T47D (cell line): Measurements from ENCODE around the gene NMNAT1.
"Not testable (repeated sequence)": the region's sequence is repeated elsewhere in the genome, so short reads cannot be mapped to it uniquely, and the experiment has no call there.

Experiments used
- DNase-seq, 2 experiments: peaks; one replicate each; pipeline versions ENCODE4 v3.0.0 to v3.0.0-alpha.2; 2011 to 2012; ENCODE audit warnings: low read depth in 1 of 2, low spot score in 1 of 2
- JUND ChIP-seq: IDR thresholded peaks from 2 replicates; pipeline ENCODE4 v1.6.1; 2012; ENCODE audit warnings: low read depth
- in situ Hi-C: cut with HindIII; loops from 2 replicates; pipeline ENCODE4 v1.10.0; 2016; ENCODE audit warnings: low sequenced_read_pairs, low pct_unique_long_range_greater_than_20kb

Gene NMNAT1

GRCh38 chr1:10001016-10001665, 57.9 kb downstream of the NMNAT1 start:
- in situ Hi-C loops, result no loop called here
- DNase-seq, result no peak
- TF ChIP-seq JUND, result no peak

- DNase-seq, in situ Hi-C loops: not testable (repeated sequence)
These were observed 62.0 kb downstream of the NMNAT1 start for GRCh38 chr1:10005248-10005647.

- peak in 1 of 2 experiments; percentile 23 for DNase-seq
- no peak for TF ChIP-seq JUND
- in situ Hi-C loops, result no loop called here
These were observed 63.9 kb downstream of the NMNAT1 start for GRCh38 chr1:10007169-10007568.

- in situ Hi-C loops, result no loop called here
- no peak for TF ChIP-seq JUND
- no peak for DNase-seq
These were observed 70.7 kb downstream of the NMNAT1 start for GRCh38 chr1:10014016-10014415.

- no peak for TF ChIP-seq JUND
- in situ Hi-C loops, result no loop called here
- DNase-seq, result no peak
These were observed 76.3 kb downstream of the NMNAT1 start for GRCh38 chr1:10019561-10019960.

GRCh38 chr1:10020086-10020485, 76.8 kb downstream of the NMNAT1 start:
- DNase-seq, result no peak
- TF ChIP-seq JUND, result no peak
- in situ Hi-C loops, result no loop called here

GRCh38 chr1:10020678-10021077, 77.4 kb downstream of the NMNAT1 start:
- in situ Hi-C loops, result not testable (repeated sequence)

GRCh38 chr1:10021992-10022391, 78.7 kb downstream of the NMNAT1 start:
- in situ Hi-C loops, DNase-seq: not testable (repeated sequence)

More at GRCh38 chr1:10020678-10021077, 77.4 kb downstream of the NMNAT1 start:
- not testable (repeated sequence) for DNase-seq

GRCh38 chr1:10022656-10023055, 79.4 kb downstream of the NMNAT1 start:
- DNase-seq, result no peak
- in situ Hi-C loops, result no loop called here
- no peak for TF ChIP-seq JUND

GRCh38 chr1:10025354-10025753, 82.1 kb downstream of the NMNAT1 start:
- no peak for DNase-seq
- TF ChIP-seq JUND, result no peak
- in situ Hi-C loops, result no loop called here

- in situ Hi-C loops, result no loop called here
- no peak for TF ChIP-seq JUND
- no peak for DNase-seq
These were observed 83.8 kb downstream of the NMNAT1 start for GRCh38 chr1:10027027-10027426.

GRCh38 chr1:10028956-10029500, 85.8 kb downstream of the NMNAT1 start:
- DNase-seq, in situ Hi-C loops: not testable (repeated sequence)

- TF ChIP-seq JUND, result no peak
- no peak for DNase-seq
These were observed 88.2 kb downstream of the NMNAT1 start for GRCh38 chr1:10031461-10031860.

More at GRCh38 chr1:10031461-10031860, 88.2 kb downstream of the NMNAT1 start:
- in situ Hi-C loops, result no loop called here
